ENCODE measurements around the gene CRTC2.
A peak's percentile ranks its signal among the peaks of the same experiment; 100 is the strongest.
"Not testable (repeated sequence)": the region's sequence is repeated elsewhere in the genome, so short reads cannot be mapped to it uniquely, and the experiment has no call there.

Gene CRTC2

GRCh38 chr1:153958111-153958960 is at the start of gene CRTC2:
TSS of gene CRTC2 (minus strand) at chr1:153958612. CDS start at chr1:153958497, 115 bp downstream.
- DNase-seq (ENCODE audit: low spot score): peak; percentile 99

- no peak for DNase-seq (ENCODE audit: low spot score)
Measured at GRCh38 chr1:154006136-154006535, 47.7 kb upstream of the CRTC2 start.

GRCh38 chr1:154000420-154000819 is 42.0 kb upstream of the CRTC2 start:
- DNase-seq (ENCODE audit: low spot score): no peak

- DNase-seq (ENCODE audit: low spot score): not testable (repeated sequence)
Measured at GRCh38 chr1:153996882-153997281, 38.5 kb upstream of the CRTC2 start.

GRCh38 chr1:153995640-153996039 is 37.2 kb upstream of the CRTC2 start:
- no peak for DNase-seq (ENCODE audit: low spot score)

GRCh38 chr1:153995202-153995601 is 36.8 kb upstream of the CRTC2 start:
- no peak for DNase-seq (ENCODE audit: low spot score)

- DNase-seq (ENCODE audit: low spot score): no peak
Measured at GRCh38 chr1:153991806-153992205, 33.4 kb upstream of the CRTC2 start.

- no peak for DNase-seq (ENCODE audit: low spot score)
Measured at GRCh38 chr1:153991151-153991630, 32.8 kb upstream of the CRTC2 start.

- DNase-seq (ENCODE audit: low spot score): peak; percentile 97
Measured at GRCh38 chr1:153990468-153991150, 32.2 kb upstream of the CRTC2 start, which contains the start of gene RPS27. TSS of gene RPS27 (plus strand) at chr1:153990762. CDS start at chr1:153990797, 35 bp downstream.

GRCh38 chr1:153987621-153988020 is 29.2 kb upstream of the CRTC2 start:
- DNase-seq (ENCODE audit: low spot score): no peak

- no peak for DNase-seq (ENCODE audit: low spot score)
Measured at GRCh38 chr1:153985941-153986761, 27.7 kb upstream of the CRTC2 start, which contains the start of gene RAB13. TSS of gene RAB13 (minus strand) at chr1:153986339. CDS start at chr1:153986236, 103 bp downstream.

- no peak for DNase-seq (ENCODE audit: low spot score)
Measured at GRCh38 chr1:153985341-153985912, 27.0 kb upstream of the CRTC2 start.

GRCh38 chr1:153984123-153984894 is 25.9 kb upstream of the CRTC2 start:
- DNase-seq (ENCODE audit: low spot score): no peak

- not testable (repeated sequence) for DNase-seq (ENCODE audit: low spot score)
Measured at GRCh38 chr1:153981735-153982134, 23.3 kb upstream of the CRTC2 start.

- not testable (repeated sequence) for DNase-seq (ENCODE audit: low spot score)
Measured at GRCh38 chr1:153979091-153979490, 20.7 kb upstream of the CRTC2 start.

GRCh38 chr1:153978274-153978909 is 20.0 kb upstream of the CRTC2 start:
- no peak for DNase-seq (ENCODE audit: low spot score)

GRCh38 chr1:153977250-153978240 is 19.1 kb upstream of the CRTC2 start, which contains the start of gene JTB:
TSS of gene JTB (minus strand) at chr1:153977674. CDS start at chr1:153977252, 422 bp downstream.
- DNase-seq (ENCODE audit: low spot score): peak; percentile 90

- no peak for DNase-seq (ENCODE audit: low spot score)
Measured at GRCh38 chr1:153976819-153977249, 18.4 kb upstream of the CRTC2 start.

- no peak for DNase-seq (ENCODE audit: low spot score)
Measured at GRCh38 chr1:153973525-153973924, 15.1 kb upstream of the CRTC2 start.

Measured in activated CD4-positive, alpha-beta T cell treated with anti-CD3 and anti-CD28 coated beads, Interleukin-2, Interleukin-4, amounts not matched to agents 100 ng/mL and 50 ng/mL, durations not matched to agents 16 hours and 8 hours (primary cell).